AML-193 (cell line): ENCODE measurements around the gene CDKL5.
A peak's percentile ranks its signal among the peaks of the same experiment; 100 is the strongest.
"Not testable (repeated sequence)": the region's sequence is repeated elsewhere in the genome, so short reads cannot be mapped to it uniquely, and the experiment has no call there.

ENCODE experiments used
- DNase-seq, 2 experiments: peaks; one replicate each; lab custom pipeline; 2025; lab: John Stamatoyannopoulos, UW

CDKL5 gene

GRCh38 chrX:18425199-18426003 lies at the start of gene CDKL5:
Gene CDKL5, plus strand, starts transcription at chrX:18425608. Its CDS starts 81,489 bp downstream, at chrX:18507097.
- DNase-seq: peak; percentile 80 to 82

- peak; percentile 0 to 4 for DNase-seq
Measured at GRCh38 chrX:18377796-18378195, 47.6 kb upstream of the CDKL5 start.

GRCh38 chrX:18389966-18390365 lies 35.4 kb upstream of the CDKL5 start:
- no peak for DNase-seq

- peak; percentile 14 to 15 for DNase-seq
Measured at GRCh38 chrX:18390941-18391538, 34.4 kb upstream of the CDKL5 start.

GRCh38 chrX:18394477-18394876 lies 30.9 kb upstream of the CDKL5 start:
- DNase-seq: no peak

GRCh38 chrX:18401848-18402213 lies 23.6 kb upstream of the CDKL5 start:
- no peak for DNase-seq

GRCh38 chrX:18406531-18407266 lies 18.7 kb upstream of the CDKL5 start:
- no peak for DNase-seq

GRCh38 chrX:18410038-18410437 lies 15.4 kb upstream of the CDKL5 start:
- DNase-seq: no peak

- DNase-seq: no peak
Measured at GRCh38 chrX:18415386-18415785, 10.0 kb upstream of the CDKL5 start.

- no peak for DNase-seq
Measured at GRCh38 chrX:18422325-18422724, 3.1 kb upstream of the CDKL5 start.

- DNase-seq: no peak
Measured at GRCh38 chrX:18422886-18423285, 2.5 kb upstream of the CDKL5 start.

- DNase-seq: no peak
Measured at GRCh38 chrX:18424482-18425198, 768 bp upstream of the CDKL5 start.

GRCh38 chrX:18426004-18426320 lies 554 bp downstream of the CDKL5 start:
- DNase-seq: no peak

GRCh38 chrX:18428006-18428405 lies 2.6 kb downstream of the CDKL5 start:
- no peak for DNase-seq

GRCh38 chrX:18433288-18433687 lies 7.9 kb downstream of the CDKL5 start:
- not testable (repeated sequence) for DNase-seq

GRCh38 chrX:18434896-18435295 lies 9.5 kb downstream of the CDKL5 start:
- no peak for DNase-seq

- no peak for DNase-seq
Measured at GRCh38 chrX:18436017-18436416, 10.6 kb downstream of the CDKL5 start.

- DNase-seq: no peak
Measured at GRCh38 chrX:18440835-18441234, 15.4 kb downstream of the CDKL5 start.

- no peak for DNase-seq
Measured at GRCh38 chrX:18441780-18442367, 16.5 kb downstream of the CDKL5 start.

GRCh38 chrX:18448416-18448815 lies 23.0 kb downstream of the CDKL5 start:
- DNase-seq: no peak

- no peak for DNase-seq
Measured at GRCh38 chrX:18449236-18449635, 23.8 kb downstream of the CDKL5 start.

- no peak for DNase-seq
Measured at GRCh38 chrX:18455384-18455783, 30.0 kb downstream of the CDKL5 start.
